ENCODE measurements around the gene DHRSX.

DNA sequence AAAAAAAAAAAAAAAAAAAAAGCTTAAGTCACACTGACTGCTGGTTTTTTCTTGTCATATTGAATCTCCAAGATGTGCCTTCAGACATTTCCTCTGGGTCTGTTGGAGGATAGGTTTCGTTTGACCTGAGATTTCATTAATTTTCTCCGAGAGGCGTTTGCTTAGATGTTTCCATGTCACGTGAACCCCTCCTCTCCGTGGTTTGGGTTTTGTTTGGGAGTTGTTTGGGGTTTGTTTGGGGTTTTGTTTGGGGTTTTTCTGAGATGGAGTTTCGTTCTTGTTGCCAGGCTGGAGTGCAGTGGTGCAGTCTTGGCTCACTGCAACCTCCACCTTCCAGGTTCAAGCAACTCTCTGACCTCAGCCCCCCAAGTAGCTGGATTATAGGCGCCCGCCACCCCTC, 40.8 kb upstream of the DHRSX start:
- TF ChIP-seq, protein P1, sequence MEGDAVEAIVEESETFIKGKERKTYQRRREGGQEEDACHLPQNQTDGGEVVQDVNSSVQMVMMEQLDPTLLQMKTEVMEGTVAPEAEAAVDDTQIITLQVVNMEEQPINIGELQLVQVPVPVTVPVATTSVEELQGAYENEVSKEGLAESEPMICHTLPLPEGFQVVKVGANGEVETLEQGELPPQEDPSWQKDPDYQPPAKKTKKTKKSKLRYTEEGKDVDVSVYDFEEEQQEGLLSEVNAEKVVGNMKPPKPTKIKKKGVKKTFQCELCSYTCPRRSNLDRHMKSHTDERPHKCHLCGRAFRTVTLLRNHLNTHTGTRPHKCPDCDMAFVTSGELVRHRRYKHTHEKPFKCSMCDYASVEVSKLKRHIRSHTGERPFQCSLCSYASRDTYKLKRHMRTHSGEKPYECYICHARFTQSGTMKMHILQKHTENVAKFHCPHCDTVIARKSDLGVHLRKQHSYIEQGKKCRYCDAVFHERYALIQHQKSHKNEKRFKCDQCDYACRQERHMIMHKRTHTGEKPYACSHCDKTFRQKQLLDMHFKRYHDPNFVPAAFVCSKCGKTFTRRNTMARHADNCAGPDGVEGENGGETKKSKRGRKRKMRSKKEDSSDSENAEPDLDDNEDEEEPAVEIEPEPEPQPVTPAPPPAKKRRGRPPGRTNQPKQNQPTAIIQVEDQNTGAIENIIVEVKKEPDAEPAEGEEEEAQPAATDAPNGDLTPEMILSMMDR (IDR thresholded peaks at IDR 0.05) = no peak
- no peak for TF ChIP-seq EZH2 (IDR thresholded peaks at IDR 0.05)

All from neural progenitor cell (in vitro differentiated cells).